Upper lobe of left lung (tissue), 6 donors: ENCODE measurements around the gene HSP90AB1. TPM values are rescaled to one million over a fixed set of nuclear protein-coding genes. Genes with fewer than 3 reads are reported as not detected.
"Not testable (repeated sequence)": the region's sequence is repeated elsewhere in the genome, so short reads cannot be mapped to it uniquely, and the experiment has no call there.

Source experiments
- ATAC-seq, 2 donors: fragments of 200-7000 bp; cut with Tn5 transposase; one replicate each; pipeline ENCODE4 v1.9.1; 2022; ENCODE audit warnings: mild to moderate bottlenecking in 2 of 2, moderate library complexity in 2 of 2; ENCODE audit not compliant: low FRiP score in 2 of 2
- DNase-seq, 2 donors: peaks; one replicate each; pipeline ENCODE4 v3.0.0-alpha.2; 2019 to 2020
- H3K27ac ChIP-seq, 4 donors: fragments of 200-600 bp; sonication (generic); one replicate each; pipeline ENCODE4 v1.5.1; 2016 to 2019
- H3K27me3 ChIP-seq, 4 donors: fragments of 200-600 bp; sonication (generic); one replicate each; pipeline ENCODE4 v1.5.1; 2017 to 2019
- H3K36me3 ChIP-seq, 4 donors: fragments of 200-600 bp; sonication (generic); one replicate each; pipeline ENCODE4 v1.5.1; 2016 to 2019
- H3K4me1 ChIP-seq, 4 donors: fragments of 200-600 bp; sonication (generic); one replicate each; pipeline ENCODE4 v1.5.1; 2018 to 2019
- H3K4me3 ChIP-seq, 4 donors: fragments of 200-600 bp; sonication (generic); one replicate each; pipeline ENCODE4 v1.5.1; 2017 to 2019; ENCODE audit warnings: mild to moderate bottlenecking in 2 of 4, moderate library complexity in 1 of 4
- H3K9me3 ChIP-seq, 4 donors: fragments of 200-600 bp; sonication (generic); one replicate each; pipeline ENCODE4 v1.5.1; 2018 to 2019
- CTCF ChIP-seq, 6 experiments: fragments of 450-650 bp in 4 of 6; fragments of 200-600 bp in 2 of 6; sonication (generic) in 2 of 6; IDR thresholded peaks; one replicate each; pipeline ENCODE4 v1.5.1; 2016 to 2019; ENCODE audit warnings: antibody characterized with exemption in 6 of 6
- EP300 ChIP-seq, 4 donors: sonication (generic); formaldehyde crosslinking; IDR thresholded peaks; one replicate each; pipeline ENCODE4 v1.5.1; 2017; ENCODE audit warnings: antibody characterized with exemption in 4 of 4, control low read depth in 2 of 4
- POLR2A ChIP-seq, 4 donors: fragments of 450-650 bp; IDR thresholded peaks; one replicate each; pipeline ENCODE4 v1.5.1; 2016 to 2017; ENCODE audit warnings: antibody characterized with exemption in 4 of 4, mild to moderate bottlenecking in 2 of 4
- POLR2AphosphoS5 ChIP-seq, 2 donors: sonication (generic); formaldehyde crosslinking; IDR thresholded peaks; one replicate each; pipeline ENCODE4 v1.5.1; 2017; ENCODE audit warnings: antibody characterized with exemption in 2 of 2
- WGBS, 2 donors: methylation state at CpG; one replicate each; pipeline ENCODE4 v1.1.5; 2017 to 2018; 5-methylcytosine and 5-hydroxymethylcytosine counted together
- total RNA-seq, 6 donors: library from RNA; depleted of rRNA in 4 of 6; stranded (reverse); fragments of >200 nt in 4 of 6; gene quantifications; one replicate each; pipeline versions ENCODE4 v1.1.0 to v1.2.1, GENCODE V29; 2016 to 2021
- donor health status: DM: no; HTN: no; CAD: no; lungs with moderate emphysema.
- donor health status: DM: no; HTN: yes; CAD: no; lungs with severe emphysema.

The HSP90AB1 gene
- total RNA-seq, 6 donors from 2014 or later = 175 to 656 (median 471) TPM

- Histone ChIP-seq H3K4me1 (peaks cover 22 to 34% (median 26%) of the 10 kb centered on the region in 4 donors), H3K36me3 (peaks cover 0 to 37% (median 22%) of the 10 kb centered on the region in 4 donors), H3K9me3 (no peaks in the 10 kb centered on the region), H3K27me3 (no peaks in the 10 kb centered on the region), H3K27ac (no peak overlapping the region), H3K4me3 (no peak overlapping the region)
- ATAC-seq = no peak
- TF ChIP-seq CTCF (IDR thresholded peaks at IDR 0.05) (no peak), POLR2A (IDR thresholded peaks at IDR 0.05) (no peak), EP300 (IDR thresholded peaks at IDR 0.05) (no peak), POLR2AphosphoS5 (IDR thresholded peaks at IDR 0.05) (no peak)
- DNase-seq = peak in 1 of 2 donors; percentile 29
- 86 to 90% methylated on average over 8 to 11 of the region's 11 CpGs for WGBS, 2 donors
Measured at GRCh38 chr6:44229376-44230033, 17.4 kb upstream of the HSP90AB1 start.

GRCh38 chr6:44230034-44230675 is 16.7 kb upstream of the HSP90AB1 start:
- H3K27me3 ChIP-seq = no peaks in the 10 kb centered on the region
- H3K36me3 ChIP-seq = peaks cover 0 to 37% (median 22%) of the 10 kb centered on the region in 4 donors
- peaks cover 27 to 37% (median 29%) of the 10 kb centered on the region in 4 donors for H3K4me1 ChIP-seq
- DNase-seq (peak in 1 of 2 donors; percentile 28), ATAC-seq (no peak)
- WGBS, 2 donors = 97 to 100% methylated on average over 6 to 9 of the region's 10 CpGs
- no peaks in the 10 kb centered on the region for H3K9me3 ChIP-seq
- no peak overlapping the region for H3K27ac ChIP-seq
- H3K4me3 ChIP-seq = no peak overlapping the region
- TF ChIP-seq CTCF (IDR thresholded peaks at IDR 0.05) = no peak
- no peak for TF ChIP-seq POLR2AphosphoS5 (IDR thresholded peaks at IDR 0.05)
- TF ChIP-seq EP300 (IDR thresholded peaks at IDR 0.05) = no peak
- no peak for TF ChIP-seq POLR2A (IDR thresholded peaks at IDR 0.05)

GRCh38 chr6:44231426-44231825 is 15.5 kb upstream of the HSP90AB1 start:
- DNase-seq, H3K9me3 ChIP-seq, H3K27me3 ChIP-seq, H3K27ac ChIP-seq, ATAC-seq, H3K4me3 ChIP-seq: not testable (repeated sequence)
- H3K36me3 ChIP-seq = peaks cover 0 to 37% (median 22%) of the 10 kb centered on the region in 4 donors
- WGBS, 2 donors = 80 to 87% methylated on average over 9 of the region's 9 CpGs
- peaks cover 21 to 30% (median 24%) of the 10 kb centered on the region in 4 donors for H3K4me1 ChIP-seq

GRCh38 chr6:44232676-44233566 is 14.0 kb upstream of the HSP90AB1 start:
- H3K36me3 ChIP-seq = peaks cover 0 to 37% (median 22%) of the 10 kb centered on the region in 4 donors
- TF ChIP-seq EP300 (IDR thresholded peaks at IDR 0.05) (no peak), CTCF (IDR thresholded peaks at IDR 0.05) (no peak), POLR2AphosphoS5 (IDR thresholded peaks at IDR 0.05) (no peak), POLR2A (IDR thresholded peaks at IDR 0.05) (no peak)
- H3K4me1 ChIP-seq = peaks cover 25 to 28% (median 26%) of the 10 kb centered on the region in 4 donors
- peak overlapping the region in 2 of 4 donors; percentile 59 to 66 for H3K27ac ChIP-seq
- DNase-seq (peak in 1 of 2 donors; percentile 66), ATAC-seq (no peak)
- no peaks in the 10 kb centered on the region for H3K9me3 ChIP-seq
- 85 to 88% methylated on average over 6 to 16 of the region's 16 CpGs for WGBS, 2 donors
- no peak overlapping the region for H3K4me3 ChIP-seq
- H3K27me3 ChIP-seq = no peaks in the 10 kb centered on the region
